ENCODE results near the gene HMCN2.
A peak's percentile ranks its signal among the peaks of the same experiment; 100 is the strongest.
"Not testable (repeated sequence)": the region's sequence is repeated elsewhere in the genome, so short reads cannot be mapped to it uniquely, and the experiment has no call there.

HMCN2 gene

GRCh38 chr9:130237763-130238524 lies 27.6 kb upstream of the HMCN2 start:
- DNase-seq (ENCODE audit: low read depth in 2 of 3, low spot score in 1 of 3) = no peak

GRCh38 chr9:130239363-130239695 lies 26.2 kb upstream of the HMCN2 start:
- DNase-seq (ENCODE audit: low read depth in 2 of 3, low spot score in 1 of 3) = no peak

GRCh38 chr9:130239741-130240241 lies 25.8 kb upstream of the HMCN2 start:
- DNase-seq (ENCODE audit: low read depth in 2 of 3, low spot score in 1 of 3) = peak; percentile 34 to 52 (median 46)

GRCh38 chr9:130240410-130241197 lies 25.0 kb upstream of the HMCN2 start:
- DNase-seq (ENCODE audit: low read depth in 2 of 3, low spot score in 1 of 3) = peak in 1 of 3 donors; percentile 40

- DNase-seq (ENCODE audit: low read depth in 2 of 3, low spot score in 1 of 3) = no peak
These were observed 24.4 kb upstream of the HMCN2 start for GRCh38 chr9:130241198-130241535.

GRCh38 chr9:130242270-130243014 lies 23.1 kb upstream of the HMCN2 start:
- no peak for DNase-seq (ENCODE audit: low read depth in 2 of 3, low spot score in 1 of 3)

DNA sequence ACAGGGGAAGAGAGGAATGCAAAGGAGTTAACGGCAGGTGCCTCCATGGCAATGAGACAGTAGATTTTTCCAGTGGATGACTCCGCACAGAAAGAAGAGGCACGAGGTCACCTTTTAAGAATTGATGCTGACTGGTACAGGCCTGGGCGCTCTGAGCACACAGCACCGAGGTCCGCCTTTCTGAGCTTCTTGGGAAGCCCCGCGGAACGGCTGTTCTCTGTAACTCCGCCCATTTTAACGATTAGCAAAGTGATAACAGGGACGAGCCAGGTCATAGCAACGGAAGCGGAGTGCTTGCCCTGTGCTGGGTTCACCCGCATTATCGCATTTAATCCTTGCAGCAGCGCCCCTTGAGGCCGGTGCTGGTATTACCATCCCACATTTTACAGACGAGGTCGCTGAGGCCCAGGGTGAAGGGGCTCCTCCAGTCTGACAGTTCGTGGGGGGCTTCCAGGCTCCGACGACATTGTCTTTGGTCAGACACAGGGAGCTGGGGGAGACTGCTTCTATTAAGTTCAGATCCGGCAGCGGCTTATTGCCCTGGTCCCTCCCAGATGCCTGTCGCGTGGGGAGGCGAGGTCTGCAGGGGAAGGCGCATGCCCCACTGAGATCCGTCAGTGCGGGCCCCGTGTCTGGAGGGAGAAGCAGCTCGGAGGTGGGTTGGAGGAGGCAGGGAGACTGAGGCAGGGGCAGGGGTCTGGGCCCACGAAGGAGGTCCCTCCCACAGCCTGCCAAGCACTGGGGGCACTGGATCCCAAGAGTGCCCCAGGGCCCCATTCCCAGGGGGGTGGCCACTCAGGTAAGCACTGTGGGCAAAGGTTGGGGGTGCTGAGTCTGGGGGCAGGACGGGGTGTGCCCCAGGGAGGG lies 22.3 kb upstream of the HMCN2 start:
- peak; percentile 68 to 89 (median 69) for DNase-seq (ENCODE audit: low read depth in 2 of 3, low spot score in 1 of 3)

- DNase-seq (ENCODE audit: low read depth in 2 of 3, low spot score in 1 of 3) = no peak
These were observed 21.7 kb upstream of the HMCN2 start for GRCh38 chr9:130243882-130244170.

DNA sequence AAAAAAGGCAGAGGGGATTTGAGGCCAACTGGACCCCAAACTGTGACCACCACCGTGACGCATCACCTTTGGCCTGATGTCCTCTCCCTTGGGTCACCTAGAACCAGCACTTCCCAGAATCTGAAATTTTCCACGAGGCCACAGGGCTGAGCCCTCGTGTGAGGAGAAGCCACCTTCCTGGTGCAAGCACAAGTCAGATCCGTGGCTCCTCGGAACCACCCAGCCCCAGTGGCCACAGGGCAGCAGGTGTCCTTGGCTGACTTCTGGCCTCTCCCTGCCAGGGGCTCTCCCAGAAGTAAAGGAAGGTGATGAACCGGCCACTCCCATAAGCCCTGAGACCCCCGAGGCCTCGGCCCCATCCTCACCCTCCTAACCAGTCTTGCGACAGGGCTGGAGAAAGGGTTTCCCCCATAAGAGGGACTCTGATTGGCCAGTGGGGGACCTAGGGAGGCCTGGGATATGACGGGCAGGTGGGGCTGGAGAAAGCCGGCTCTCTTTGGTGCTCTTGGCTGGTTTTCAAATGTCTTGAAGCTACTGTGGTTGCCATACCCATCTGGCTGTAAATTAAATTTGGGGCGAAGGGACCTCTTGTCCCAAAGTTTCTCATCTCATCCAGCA lies 20.9 kb upstream of the HMCN2 start:
- no peak for DNase-seq (ENCODE audit: low read depth in 2 of 3, low spot score in 1 of 3)

DNA sequence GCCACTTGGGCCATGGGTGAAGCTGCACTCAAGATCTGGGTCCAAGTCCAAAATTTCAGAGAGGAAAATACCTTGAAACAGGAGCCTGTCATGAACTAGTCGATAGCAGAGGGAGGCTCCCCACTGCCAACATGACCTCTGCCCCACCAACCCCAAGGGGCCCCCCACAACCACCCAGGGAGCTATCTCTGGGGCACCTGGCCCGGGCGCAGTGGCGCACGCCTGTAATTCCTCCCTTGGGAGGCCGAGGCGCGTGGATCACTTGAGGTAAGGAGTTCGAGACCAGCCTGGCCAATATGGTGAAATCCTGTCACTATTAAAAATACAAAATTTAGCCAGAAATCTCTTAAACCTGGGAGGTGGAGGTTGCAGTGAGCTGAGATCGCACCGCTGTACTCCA lies 20.1 kb upstream of the HMCN2 start:
- no peak for DNase-seq (ENCODE audit: low read depth in 2 of 3, low spot score in 1 of 3)

DNA sequence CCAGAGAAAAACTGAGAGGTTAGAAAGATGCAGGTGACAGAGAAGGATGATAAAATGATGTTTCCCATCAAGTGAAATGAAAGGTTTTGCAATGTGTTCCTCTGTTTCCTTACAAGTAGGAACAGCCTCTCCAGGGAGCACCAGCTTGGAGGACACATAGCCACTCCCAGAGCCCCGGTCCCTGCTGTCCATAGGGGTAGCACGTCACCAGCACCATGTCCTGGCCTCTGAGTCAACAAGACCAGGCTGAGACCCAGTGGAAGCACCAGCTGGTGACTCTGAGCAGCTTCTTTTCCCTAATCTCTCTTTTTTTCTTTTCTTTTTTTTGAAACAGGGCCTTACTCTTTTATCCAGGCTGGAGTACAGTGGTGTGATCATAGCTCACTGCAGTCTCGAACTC lies 19.4 kb upstream of the HMCN2 start:
- DNase-seq (ENCODE audit: low read depth in 2 of 3, low spot score in 1 of 3) = no peak

DNA sequence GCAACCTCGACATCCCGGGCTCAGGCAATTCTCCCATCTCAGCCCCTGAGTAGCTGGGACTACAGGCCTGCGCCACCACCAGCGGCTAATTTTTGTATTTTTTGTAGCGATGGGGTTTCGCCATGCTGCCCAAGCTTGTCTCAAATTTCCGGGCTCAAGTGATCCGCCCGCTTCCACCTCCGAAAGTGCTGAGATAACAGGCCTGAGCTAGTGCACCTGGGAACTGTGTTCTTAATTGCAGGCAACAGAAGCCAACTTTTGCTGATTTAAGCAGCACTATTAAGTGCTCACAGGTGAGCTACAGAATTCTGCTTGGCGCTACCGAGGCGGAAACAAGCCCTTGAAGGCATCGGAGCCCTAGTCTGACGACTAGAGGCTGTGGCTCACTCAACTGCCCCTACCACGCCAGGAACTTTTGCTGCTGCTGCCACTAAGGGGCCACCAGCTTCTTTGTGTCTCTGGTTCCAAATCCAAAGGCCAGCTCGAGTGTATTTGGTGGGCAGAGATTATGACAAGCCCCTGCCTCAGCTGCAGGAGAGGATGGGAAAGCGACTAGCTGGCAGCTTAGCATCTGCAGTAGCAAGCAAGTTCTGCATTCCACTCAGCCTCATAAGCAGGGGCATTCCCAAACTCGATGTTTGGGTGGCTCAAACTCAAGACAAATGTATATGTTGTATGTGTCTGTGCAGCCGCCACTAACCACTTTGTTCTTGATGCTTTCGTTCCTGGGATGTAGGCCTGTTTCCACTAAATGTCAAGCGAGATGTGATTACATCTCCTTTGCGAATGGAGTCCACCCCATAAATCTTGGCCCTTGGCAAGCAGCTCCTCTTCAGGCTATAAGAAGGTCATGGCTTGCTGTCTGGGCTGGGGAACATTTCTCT lies 10.6 kb upstream of the HMCN2 start:
- DNase-seq (ENCODE audit: low read depth in 2 of 3, low spot score in 1 of 3) = no peak

GRCh38 chr9:130255631-130256134 lies 9.9 kb upstream of the HMCN2 start:
- no peak for DNase-seq (ENCODE audit: low read depth in 2 of 3, low spot score in 1 of 3)

DNA sequence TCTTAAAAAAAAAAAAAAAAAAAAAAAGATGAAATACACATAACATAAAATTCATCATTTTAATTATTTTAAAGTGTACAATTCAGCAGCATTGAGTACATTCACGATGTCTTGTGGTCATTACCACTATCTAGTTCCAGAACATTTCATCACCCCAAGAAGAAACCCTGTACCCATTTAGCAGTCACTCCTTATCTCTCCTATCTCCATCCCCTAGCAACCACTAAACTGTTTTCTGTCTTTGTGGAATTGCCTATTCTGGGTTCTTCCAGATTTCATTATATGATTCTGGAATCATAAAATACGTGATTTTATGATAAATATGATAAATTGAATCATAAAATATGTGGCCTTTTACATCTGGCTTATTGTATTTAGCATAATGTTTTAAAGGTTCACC lies 8.9 kb upstream of the HMCN2 start:
- no peak for DNase-seq (ENCODE audit: low read depth in 2 of 3, low spot score in 1 of 3)

DNA sequence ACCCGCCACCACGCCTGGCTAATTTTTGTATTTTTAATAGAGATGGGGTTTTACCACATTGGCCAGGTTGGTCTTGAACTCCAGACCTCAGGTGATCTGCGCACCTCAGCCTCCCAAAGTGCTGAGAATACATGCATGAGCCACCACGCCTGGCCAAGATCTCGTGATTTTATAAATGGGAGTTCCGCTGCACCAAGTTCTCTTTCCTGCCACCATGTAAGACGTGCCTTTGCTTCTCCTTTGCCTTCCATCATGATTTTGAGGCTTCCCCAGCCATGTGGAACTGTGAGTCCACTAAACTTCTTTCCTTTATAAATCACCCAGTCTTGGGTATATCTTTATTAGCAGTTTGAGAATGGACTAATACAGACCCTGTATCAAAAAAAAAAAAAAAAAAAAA lies 7.4 kb upstream of the HMCN2 start:
- not testable (repeated sequence) for DNase-seq (ENCODE audit: low read depth in 2 of 3, low spot score in 1 of 3)

GRCh38 chr9:130259044-130259443 lies 6.5 kb upstream of the HMCN2 start:
- DNase-seq (ENCODE audit: low read depth in 2 of 3, low spot score in 1 of 3) = no peak

DNA sequence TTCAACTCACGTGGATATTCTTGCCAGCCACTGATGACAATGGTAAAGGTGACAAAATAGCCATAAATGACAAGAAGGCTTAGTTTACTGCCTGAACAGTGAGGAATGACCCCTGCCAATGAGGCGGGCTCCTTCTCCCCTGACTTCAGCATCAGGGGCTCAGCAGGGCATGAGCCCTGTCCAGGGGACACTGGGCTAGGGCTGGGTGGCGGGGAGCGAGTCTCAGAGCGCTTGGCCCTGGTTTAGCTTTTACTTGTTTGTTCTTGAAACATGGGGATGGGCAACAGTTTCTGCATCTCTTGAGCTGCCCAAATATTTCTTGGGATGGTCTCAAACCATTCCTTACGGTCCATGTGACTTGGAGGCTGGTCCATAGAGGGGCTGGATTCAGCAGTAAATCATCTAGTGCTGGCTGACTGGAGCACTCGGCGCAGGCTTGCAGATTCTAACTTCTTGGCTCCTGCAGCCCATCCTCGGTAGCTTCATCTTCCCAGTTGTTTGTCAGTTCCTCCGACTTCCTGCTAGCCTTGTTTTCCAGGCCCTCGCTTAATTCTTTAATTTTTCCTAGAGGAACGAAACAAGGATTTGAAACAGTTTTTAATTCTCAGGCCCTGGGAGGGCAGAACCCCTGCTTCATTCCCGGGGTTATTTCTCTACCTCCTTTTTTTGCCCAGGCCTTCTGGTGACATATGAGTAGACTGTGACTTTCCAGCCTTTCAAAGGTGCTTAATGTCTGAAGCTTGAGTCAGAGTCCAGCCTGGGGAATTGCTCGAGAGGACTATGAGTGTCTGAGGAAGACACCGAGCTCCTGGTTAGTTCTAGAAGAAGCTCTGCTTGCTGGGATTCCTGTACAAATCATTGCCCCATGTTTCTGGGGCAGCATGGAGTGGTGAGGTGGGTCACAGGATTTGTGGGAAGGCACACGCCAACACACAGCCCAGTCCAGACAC lies 4.5 kb upstream of the HMCN2 start:
- DNase-seq (ENCODE audit: low read depth in 2 of 3, low spot score in 1 of 3) = no peak

DNA sequence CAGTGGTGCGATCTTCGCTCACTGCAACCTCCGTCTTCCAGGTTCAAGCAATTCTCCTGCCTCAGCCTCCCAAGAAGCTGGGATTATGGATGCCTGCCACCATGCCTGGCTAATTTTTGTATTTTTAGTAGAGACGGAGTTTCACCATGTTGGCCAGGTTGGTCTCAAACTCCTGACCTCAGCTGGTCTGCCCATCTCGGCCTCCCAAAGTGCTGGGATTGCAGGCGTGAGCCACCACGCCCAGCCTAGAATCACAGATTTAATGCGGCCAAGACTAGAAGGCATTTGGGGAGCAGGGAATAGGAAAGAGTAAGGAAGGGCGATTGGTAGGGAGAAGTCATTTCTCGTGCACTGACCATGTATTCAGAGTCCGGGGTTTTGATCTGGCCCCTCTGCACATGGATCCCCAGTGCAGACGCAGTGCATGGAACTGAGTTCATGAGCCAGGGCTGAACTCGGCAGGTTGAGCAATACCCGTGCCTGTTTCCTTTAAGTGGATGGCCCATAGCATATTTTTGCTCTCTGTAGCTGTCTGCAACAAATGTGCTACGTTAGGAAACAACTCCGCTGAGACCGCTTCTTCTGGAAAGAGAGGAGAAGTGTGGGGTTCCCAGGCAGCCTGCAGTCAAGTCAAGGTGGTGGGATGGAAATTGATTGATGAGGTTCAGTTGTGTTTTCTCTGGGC lies 3.4 kb upstream of the HMCN2 start:
- DNase-seq (ENCODE audit: low read depth in 2 of 3, low spot score in 1 of 3) = no peak

Measured in stimulated activated CD4-positive, alpha-beta T cell treated with anti-CD3 and anti-CD28 coated beads, Interleukin-12 subunit alpha, Interleukin-12 subunit beta, amount 100 ng/mL, for 48 hours (primary cell).